Esophagus muscularis mucosa (tissue), 4 donors: ENCODE measurements around the gene TOGARAM1. TPM values are rescaled to one million over a fixed set of nuclear protein-coding genes. Genes with fewer than 3 reads are reported as not detected.

Experiments used
- DNase-seq: peaks from one replicate; pipeline ENCODE4 v3.0.0-alpha.2; 2017; ENCODE audit errors: extremely low spot score
- H3K27ac ChIP-seq, 4 donors: fragments of 200-600 bp; sonication (generic); replicated peaks in 1 of 4; 1 replicate in 3 of 4; 2 replicates in 1 of 4; pipeline ENCODE4 v1.5.1; 2016 to 2019; ENCODE audit warnings: mild to moderate bottlenecking in 1 of 4
- H3K27me3 ChIP-seq, 4 donors: fragments of 200-600 bp; sonication (generic); one replicate each; pipeline versions ENCODE4 v1.5.1 to v1.6.0; 2016 to 2019
- H3K36me3 ChIP-seq, 4 donors: fragments of 200-600 bp; sonication (generic); one replicate each; pipeline ENCODE4 v1.5.1; 2016 to 2019
- H3K4me1 ChIP-seq, 4 donors: fragments of 200-600 bp; sonication (generic); one replicate each; pipeline ENCODE4 v1.5.1; 2016 to 2019
- H3K4me3 ChIP-seq, 4 donors: fragments of 200-600 bp; sonication (generic); 1 replicate in 2 of 4; 2 replicates in 2 of 4; pipeline ENCODE4 v1.5.1; 2016 to 2019; ENCODE audit warnings: mild to moderate bottlenecking in 4 of 4, moderate library complexity in 1 of 4
- H3K9me3 ChIP-seq, 4 donors: fragments of 200-600 bp; sonication (generic); 1 replicate in 3 of 4; 2 replicates in 1 of 4; pipeline ENCODE4 v1.5.1; 2016 to 2019
- CTCF ChIP-seq, 3 experiments: fragments of 200-600 bp in 2 of 3; fragments of 450-650 bp in 1 of 3; sonication (generic) in 2 of 3; IDR thresholded peaks; one replicate each; pipeline ENCODE4 v1.5.1; 2017 to 2019; ENCODE audit warnings: antibody characterized with exemption in 3 of 3, mild to moderate bottlenecking in 2 of 3, moderate library complexity in 1 of 3
- EP300 ChIP-seq: sonication (generic); formaldehyde crosslinking; IDR thresholded peaks from one replicate; pipeline ENCODE4 v1.6.1; 2017; ENCODE audit warnings: antibody characterized with exemption
- POLR2A ChIP-seq: fragments of 450-650 bp; IDR thresholded peaks from one replicate; pipeline ENCODE4 v1.6.1; 2017; ENCODE audit warnings: antibody characterized with exemption, moderate library complexity, mild to moderate bottlenecking, low read depth
- POLR2AphosphoS5 ChIP-seq, 2 donors: sonication (generic); formaldehyde crosslinking; IDR thresholded peaks; one replicate each; pipeline ENCODE4 v1.6.1; 2017; ENCODE audit warnings: antibody characterized with exemption in 2 of 2
- WGBS: methylation state at CpG from one replicate; pipeline ENCODE4 v1.1.5; 2018; 5-methylcytosine and 5-hydroxymethylcytosine counted together
- intact Hi-C: fragments of 100-400 bp; cut with DNase I; formaldehyde crosslinking; loops from one replicate; pipeline ENCODE4 v1.15.1; 2023
- total RNA-seq, 4 donors: library from RNA; depleted of rRNA; stranded (reverse); fragments of >200 nt; gene quantifications; one replicate each; pipeline versions ENCODE4 v1.1.0 to v1.2.1, GENCODE V29; 2016

The TOGARAM1 gene
- total RNA-seq, 4 donors from 2014 or later = 11.8 to 17.9 (median 14.9) TPM

DNA sequence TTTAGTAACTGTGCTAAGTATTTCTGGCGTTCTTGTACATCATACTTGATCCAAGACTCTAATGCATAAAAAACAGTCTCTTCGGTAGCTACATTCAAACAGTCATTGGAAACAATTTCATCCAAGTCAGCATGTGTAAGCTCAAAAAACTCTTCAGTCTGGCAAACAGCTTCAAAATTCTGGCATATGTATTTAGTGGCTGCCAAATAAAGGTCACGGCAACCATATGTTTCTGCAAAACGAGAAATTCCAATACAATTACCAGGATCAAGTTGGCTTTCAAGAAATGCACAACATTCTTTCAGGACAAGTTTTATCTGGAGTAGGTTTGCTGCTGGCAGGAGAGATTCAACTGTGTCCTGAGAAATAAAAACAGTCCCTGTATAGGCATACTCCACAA, 16.7 kb upstream of the TOGARAM1 start:
- Histone ChIP-seq H3K27me3 (no peaks in the 10 kb centered on the region), H3K27ac (no peak overlapping the region), H3K9me3 (peaks cover 0 to 7% (median 4%) of the 10 kb centered on the region in 4 donors), H3K4me1 (no peaks in the 10 kb centered on the region), H3K4me3 (no peak overlapping the region), H3K36me3 (peaks cover 0 to 33% (median 21%) of the 10 kb centered on the region in 4 donors)
- TF ChIP-seq POLR2AphosphoS5 (IDR thresholded peaks at IDR 0.05) (no peak), CTCF (IDR thresholded peaks at IDR 0.05) (no peak), EP300 (no peak), POLR2A (no peak)
- DNase-seq = no peak
- intact Hi-C loops = no loop called here
- 62% methylated on average over 4 of the region's 4 CpGs for WGBS

DNA sequence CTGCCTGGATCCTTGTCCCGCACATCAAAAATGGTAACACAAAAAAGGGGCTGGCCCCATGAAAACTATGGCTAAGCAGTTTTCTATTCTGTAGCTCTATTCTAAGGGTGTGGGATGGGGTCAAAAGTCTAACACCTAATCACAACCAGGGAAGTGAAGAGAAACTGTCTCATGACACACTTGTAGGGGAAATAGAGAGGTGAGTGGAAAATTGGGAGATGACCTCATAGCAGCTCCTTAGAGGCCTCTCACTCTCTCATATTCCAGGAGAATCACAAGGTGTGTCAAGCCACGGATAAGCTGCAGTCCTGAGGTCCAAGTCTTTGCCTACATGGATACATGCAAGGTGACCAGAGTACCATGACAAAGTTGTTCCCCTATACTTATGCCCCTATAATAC, 10.9 kb upstream of the TOGARAM1 start:
- TF ChIP-seq POLR2A (no peak), CTCF (IDR thresholded peaks at IDR 0.05) (no peak), EP300 (no peak), POLR2AphosphoS5 (IDR thresholded peaks at IDR 0.05) (no peak)
- Histone ChIP-seq H3K9me3 (peaks cover 0 to 7% (median 4%) of the 10 kb centered on the region in 4 donors), H3K27ac (no peak overlapping the region), H3K4me1 (peaks cover 0 to 14% (median 8%) of the 10 kb centered on the region in 4 donors), H3K4me3 (no peak overlapping the region), H3K27me3 (no peaks in the 10 kb centered on the region), H3K36me3 (peaks cover 0 to 8% (median 2%) of the 10 kb centered on the region in 4 donors)
- intact Hi-C loops = no loop called here
- 88% methylated on average over 2 of the region's 2 CpGs for WGBS
- no peak for DNase-seq

DNA sequence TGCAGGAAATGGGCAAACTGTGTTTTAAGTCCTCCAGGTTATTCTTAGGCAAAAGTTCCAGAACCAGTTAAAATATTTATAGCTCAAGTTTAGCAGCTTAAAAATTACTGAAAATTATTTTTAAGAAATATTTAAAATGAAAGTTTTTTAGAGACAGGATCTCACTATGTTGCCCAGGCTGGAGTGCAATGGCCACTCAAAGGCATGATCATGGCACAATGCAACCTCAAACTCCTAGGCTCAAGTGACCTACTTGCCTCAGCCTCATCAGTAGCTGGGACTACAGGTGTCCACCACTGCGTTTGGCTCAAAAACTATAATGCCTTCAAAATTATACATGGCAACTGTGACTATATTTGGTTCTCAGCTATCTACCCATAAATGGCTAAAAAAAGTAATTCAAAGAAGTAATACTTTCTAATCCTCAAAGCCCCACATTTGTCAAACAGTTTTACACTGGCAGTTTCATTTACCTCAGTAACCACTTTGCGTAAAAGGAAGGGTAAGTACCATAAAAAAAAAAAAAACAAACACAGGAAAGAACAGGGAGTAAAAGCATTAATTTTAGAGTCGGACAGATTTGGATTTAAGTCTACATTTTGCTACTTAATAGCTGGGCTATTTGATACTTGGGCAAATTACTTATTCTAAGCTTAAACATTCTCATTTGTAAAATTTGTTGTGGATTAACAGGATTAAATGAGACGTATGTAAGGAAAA, 9.4 kb upstream of the TOGARAM1 start:
- Histone ChIP-seq H3K27ac (no peak overlapping the region), H3K4me3 (no peak overlapping the region), H3K27me3 (no peaks in the 10 kb centered on the region), H3K9me3 (no peaks in the 10 kb centered on the region), H3K4me1 (peaks cover 0 to 24% (median 12%) of the 10 kb centered on the region in 4 donors), H3K36me3 (peaks cover 0 to 5% (median 2%) of the 10 kb centered on the region in 4 donors)
- no peak for TF ChIP-seq CTCF (IDR thresholded peaks at IDR 0.05)
- no peak for TF ChIP-seq EP300
- TF ChIP-seq POLR2AphosphoS5 (IDR thresholded peaks at IDR 0.05) = no peak
- TF ChIP-seq POLR2A = no peak
- no peak for DNase-seq
- intact Hi-C loops = no loop called here
- WGBS = 88% methylated on average over 4 of the region's 4 CpGs

DNA sequence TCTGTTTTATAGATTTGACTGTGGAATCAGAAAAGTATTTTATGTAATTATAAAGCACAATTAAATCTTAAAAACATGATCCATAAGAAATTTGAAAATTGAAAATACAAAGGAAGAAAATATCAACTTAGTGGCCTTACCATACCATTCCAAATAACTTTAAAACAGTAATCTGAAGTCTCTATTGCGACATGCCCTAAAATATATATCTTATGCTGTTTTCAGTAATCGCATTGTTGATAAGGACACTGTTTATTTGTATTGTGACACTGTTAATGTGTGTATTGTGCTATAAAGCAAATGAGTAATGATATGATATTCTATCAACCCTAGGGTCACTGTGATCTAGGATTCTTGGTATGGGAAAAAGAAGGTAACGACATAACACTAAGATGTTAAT, 7.2 kb upstream of the TOGARAM1 start:
- DNase-seq = no peak
- Histone ChIP-seq H3K36me3 (peaks cover 0 to 5% (median 2%) of the 10 kb centered on the region in 4 donors), H3K4me3 (no peak overlapping the region), H3K4me1 (peaks cover 8 to 45% (median 32%) of the 10 kb centered on the region in 4 donors), H3K27ac (no peak overlapping the region), H3K9me3 (no peaks in the 10 kb centered on the region), H3K27me3 (no peaks in the 10 kb centered on the region)
- intact Hi-C loops = no loop called here
- TF ChIP-seq POLR2A (no peak), POLR2AphosphoS5 (IDR thresholded peaks at IDR 0.05) (no peak), EP300 (no peak)
- WGBS = 97% methylated on average over 3 of the region's 3 CpGs

- intact Hi-C loops = no loop called here
- H3K4me1 ChIP-seq = peaks cover 16 to 51% (median 39%) of the 10 kb centered on the region in 4 donors
Measured at GRCh38 chr14:44955528-44955927, 6.5 kb upstream of the TOGARAM1 start.

More at GRCh38 chr14:44955528-44955927, 6.5 kb upstream of the TOGARAM1 start:
- Histone ChIP-seq H3K36me3 (peaks cover 0 to 5% (median 2%) of the 10 kb centered on the region in 4 donors), H3K9me3 (no peaks in the 10 kb centered on the region), H3K4me3 (no peak overlapping the region), H3K27me3 (no peaks in the 10 kb centered on the region), H3K27ac (no peak overlapping the region)
- no peak for DNase-seq
- TF ChIP-seq POLR2AphosphoS5 (IDR thresholded peaks at IDR 0.05) (no peak), CTCF (IDR thresholded peaks at IDR 0.05) (no peak), EP300 (no peak), POLR2A (no peak)
- WGBS = 79% methylated on average over 3 of the region's 3 CpGs
